GM12801 (cell line): ENCODE measurements around the gene ATRIP.

Experiments used
- CTCF ChIP-seq: IDR thresholded peaks from one replicate; pipeline ENCODE4 v1.5.1; 2011; ENCODE audit warnings: control low read depth; ENCODE audit not compliant: insufficient read length; ENCODE audit errors: extremely low read depth

ATRIP gene

GRCh38 chr3:48417529-48418108 lies 28.9 kb upstream of the ATRIP start:
- no peak for TF ChIP-seq CTCF

GRCh38 chr3:48418140-48418539 lies 28.4 kb upstream of the ATRIP start:
- TF ChIP-seq CTCF: no peak

DNA sequence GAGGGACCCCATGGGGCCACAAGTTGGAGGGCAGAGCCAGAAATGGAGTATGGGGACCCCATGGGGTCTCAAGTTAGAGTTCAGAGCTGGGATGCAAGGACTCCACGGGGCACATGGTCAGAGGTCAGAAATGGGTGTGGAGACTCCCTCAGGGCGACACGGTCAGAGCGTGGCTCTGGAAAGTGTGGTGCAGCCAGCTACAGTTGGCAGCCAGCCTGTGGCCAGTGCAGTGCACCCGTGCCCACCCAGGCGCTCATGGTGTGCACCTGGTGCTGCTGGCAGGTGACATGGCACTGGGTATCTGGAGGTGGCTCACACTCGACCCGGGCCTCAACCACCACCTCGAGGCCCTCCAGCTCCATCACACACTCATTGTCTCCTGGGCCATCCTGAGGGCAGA lies 27.9 kb upstream of the ATRIP start:
- no peak for TF ChIP-seq CTCF

DNA sequence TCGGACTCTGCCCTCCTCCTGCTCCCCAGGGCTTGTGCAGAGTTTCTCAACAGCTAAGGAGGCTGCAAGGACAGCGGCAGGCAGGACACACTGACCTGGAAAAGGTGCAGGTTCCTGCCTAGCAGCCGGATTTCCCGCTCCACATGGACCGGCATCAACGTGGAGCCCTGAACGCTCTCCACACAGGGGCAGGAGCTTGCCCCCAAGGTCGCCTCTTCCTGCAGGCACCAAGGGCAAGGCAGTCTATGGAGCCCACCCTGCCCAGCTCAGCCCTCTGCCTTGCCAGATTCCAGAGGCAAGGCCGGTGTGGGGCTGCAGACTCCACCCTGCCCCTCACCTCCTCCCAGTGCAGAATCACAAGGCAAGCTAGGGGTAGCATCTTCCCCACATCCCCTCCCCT lies 27.4 kb upstream of the ATRIP start:
- TF ChIP-seq CTCF: no peak

DNA sequence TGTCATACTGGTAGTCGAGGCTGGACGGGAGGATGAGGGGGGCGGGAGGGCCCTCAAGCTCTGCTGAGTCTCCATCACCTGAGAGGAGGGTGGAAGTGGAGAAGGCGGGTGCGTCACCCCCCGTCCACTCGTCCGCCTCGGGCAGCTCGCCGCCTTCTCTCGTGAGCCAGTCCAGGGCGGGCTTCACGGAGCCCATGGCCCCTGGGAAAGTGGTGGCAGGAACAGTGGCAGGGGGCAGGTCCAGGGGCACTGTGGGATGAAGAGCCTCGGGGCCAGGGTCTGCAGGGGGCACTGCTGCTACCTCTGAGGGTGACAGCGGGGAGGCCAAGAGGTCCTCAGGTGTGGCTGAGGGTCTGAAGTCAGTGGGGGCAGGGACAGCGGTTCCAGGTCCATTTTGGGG lies 26.9 kb upstream of the ATRIP start:
- no peak for TF ChIP-seq CTCF

GRCh38 chr3:48420561-48420960 lies 26.0 kb upstream of the ATRIP start:
- no peak for TF ChIP-seq CTCF

- no peak for TF ChIP-seq CTCF
These were observed 24.3 kb upstream of the ATRIP start for GRCh38 chr3:48422272-48422671.
